ENCODE results near the gene KIAA1328. TPM values are rescaled to one million over a fixed set of nuclear protein-coding genes. Genes with fewer than 3 reads are reported as not detected.

The KIAA1328 gene
- total RNA-seq, 4 donors from 2014 or later, result 15.4 to 51.2 (median 18.8) TPM

GRCh38 chr18:36950960-36951359 lies 122.0 kb downstream of the KIAA1328 start:
- Histone ChIP-seq H3K9me3 (no peaks in the 10 kb centered on the region), H3K4me3 (no peak overlapping the region), H3K27me3 (no peaks in the 10 kb centered on the region), H3K36me3 (no peaks in the 10 kb centered on the region), H3K27ac (no peak overlapping the region), H3K4me1 (no peaks in the 10 kb centered on the region)
- TF ChIP-seq CTCF (IDR thresholded peaks at IDR 0.05), result no peak
- no peak for TF ChIP-seq POLR2A (IDR thresholded peaks at IDR 0.05)
- DNase-seq, result no peak

- DNase-seq, result no peak
- H3K36me3 ChIP-seq, result no peaks in the 10 kb centered on the region
- H3K27ac ChIP-seq, result no peak overlapping the region
- H3K9me3 ChIP-seq, result no peaks in the 10 kb centered on the region
- H3K4me1 ChIP-seq, result no peaks in the 10 kb centered on the region
- no peak overlapping the region for H3K4me3 ChIP-seq
- no peaks in the 10 kb centered on the region for H3K27me3 ChIP-seq
- TF ChIP-seq CTCF (IDR thresholded peaks at IDR 0.05) (no peak), POLR2A (IDR thresholded peaks at IDR 0.05) (no peak)
These were observed 124.1 kb downstream of the KIAA1328 start for GRCh38 chr18:36953047-36953446.

GRCh38 chr18:36960038-36960437 lies 131.1 kb downstream of the KIAA1328 start:
- Histone ChIP-seq H3K4me3 (no peak overlapping the region), H3K9me3 (no peaks in the 10 kb centered on the region), H3K36me3 (peaks cover 0 to 11% (median 0%) of the 10 kb centered on the region in 3 donors), H3K27me3 (no peaks in the 10 kb centered on the region), H3K27ac (no peak overlapping the region), H3K4me1 (no peaks in the 10 kb centered on the region)
- DNase-seq, result no peak
- TF ChIP-seq CTCF (IDR thresholded peaks at IDR 0.05) (no peak), POLR2A (IDR thresholded peaks at IDR 0.05) (no peak)

- Histone ChIP-seq H3K27me3 (no peaks in the 10 kb centered on the region), H3K4me3 (no peak overlapping the region), H3K27ac (no peak overlapping the region), H3K9me3 (peaks cover 0 to 2% (median 0%) of the 10 kb centered on the region in 4 donors), H3K36me3 (peaks cover 0 to 11% (median 0%) of the 10 kb centered on the region in 3 donors), H3K4me1 (no peaks in the 10 kb centered on the region)
- DNase-seq, result no peak
- no peak for TF ChIP-seq CTCF (IDR thresholded peaks at IDR 0.05)
- no peak for TF ChIP-seq POLR2A (IDR thresholded peaks at IDR 0.05)
These were observed 134.5 kb downstream of the KIAA1328 start for GRCh38 chr18:36963464-36963863.

GRCh38 chr18:36974686-36975085 lies 145.8 kb downstream of the KIAA1328 start:
- TF ChIP-seq POLR2A (IDR thresholded peaks at IDR 0.05) (no peak), CTCF (IDR thresholded peaks at IDR 0.05) (no peak)
- Histone ChIP-seq H3K4me1 (no peaks in the 10 kb centered on the region), H3K27ac (no peak overlapping the region), H3K9me3 (no peaks in the 10 kb centered on the region), H3K27me3 (no peaks in the 10 kb centered on the region), H3K4me3 (no peak overlapping the region), H3K36me3 (no peaks in the 10 kb centered on the region)
- DNase-seq, result no peak

GRCh38 chr18:36977121-36977520 lies 148.2 kb downstream of the KIAA1328 start:
- no peaks in the 10 kb centered on the region for H3K9me3 ChIP-seq
- no peaks in the 10 kb centered on the region for H3K27me3 ChIP-seq
- H3K27ac ChIP-seq, result no peak overlapping the region
- H3K4me1 ChIP-seq, result no peaks in the 10 kb centered on the region
- DNase-seq, result no peak
- H3K4me3 ChIP-seq, result no peak overlapping the region
- H3K36me3 ChIP-seq, result no peaks in the 10 kb centered on the region
- TF ChIP-seq POLR2A (IDR thresholded peaks at IDR 0.05) (no peak), CTCF (IDR thresholded peaks at IDR 0.05) (no peak)

Data from Peyer's patch (tissue), 4 donors.